ENCODE data around the gene ZNF473. TPM values are rescaled to one million over a fixed set of nuclear protein-coding genes. Genes with fewer than 3 reads are reported as not detected.

Gene ZNF473
- total RNA-seq, 1 experiment from 2014 or later: 10.0 TPM

DNA sequence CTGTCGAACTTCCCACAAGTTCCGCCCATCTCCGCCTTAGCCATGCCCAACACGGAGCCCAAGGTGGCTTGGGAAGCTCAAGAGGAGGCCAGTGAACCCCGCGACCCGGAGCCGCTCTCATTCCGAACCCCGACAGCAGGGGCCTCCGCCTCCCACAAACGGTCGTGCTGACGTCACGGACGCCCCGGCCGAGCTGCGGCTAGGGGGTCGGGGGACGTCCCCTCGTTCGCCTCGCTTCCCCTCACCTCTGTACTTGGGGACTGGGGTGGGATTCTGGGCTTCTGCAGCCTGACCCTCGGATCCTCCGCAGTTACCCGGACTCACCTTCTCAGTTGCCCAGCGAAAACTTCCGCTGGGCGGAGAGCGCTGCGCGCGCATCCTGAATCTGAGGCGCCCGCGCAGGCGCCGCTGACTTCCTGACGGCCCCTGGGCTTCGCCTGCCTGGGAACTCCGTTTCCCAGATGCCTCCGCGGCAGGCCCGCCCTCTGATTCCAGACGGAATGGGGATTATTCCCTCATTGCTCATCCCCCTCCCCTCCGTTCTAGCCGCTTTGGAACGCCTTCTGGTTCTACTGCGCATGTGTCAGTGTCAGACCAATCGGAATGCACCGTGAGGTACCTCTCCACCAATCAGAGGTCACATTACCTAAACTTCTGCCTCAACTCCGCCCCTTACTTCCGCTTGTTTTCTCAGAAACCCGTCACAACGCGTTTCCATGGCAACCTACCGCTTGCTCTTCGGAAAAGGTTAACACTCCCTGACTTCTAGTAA, 597 bp upstream of the ZNF473 start, which contains the start of gene VRK3 (continued):
- 0 out of 2 replicates have a peak, but pooled peaks have one; percentile 13 for TF ChIP-seq FOXP1 (CRISPR knock-in tag; IDR thresholded peaks at IDR 0.05; ENCODE audit: borderline replicate concordance)
- TF ChIP-seq NFYB (CRISPR knock-in tag; conservative IDR thresholded peaks at IDR 0.05; ENCODE audit: low read depth): peak; percentile 72
- TF ChIP-seq, protein P1, sequence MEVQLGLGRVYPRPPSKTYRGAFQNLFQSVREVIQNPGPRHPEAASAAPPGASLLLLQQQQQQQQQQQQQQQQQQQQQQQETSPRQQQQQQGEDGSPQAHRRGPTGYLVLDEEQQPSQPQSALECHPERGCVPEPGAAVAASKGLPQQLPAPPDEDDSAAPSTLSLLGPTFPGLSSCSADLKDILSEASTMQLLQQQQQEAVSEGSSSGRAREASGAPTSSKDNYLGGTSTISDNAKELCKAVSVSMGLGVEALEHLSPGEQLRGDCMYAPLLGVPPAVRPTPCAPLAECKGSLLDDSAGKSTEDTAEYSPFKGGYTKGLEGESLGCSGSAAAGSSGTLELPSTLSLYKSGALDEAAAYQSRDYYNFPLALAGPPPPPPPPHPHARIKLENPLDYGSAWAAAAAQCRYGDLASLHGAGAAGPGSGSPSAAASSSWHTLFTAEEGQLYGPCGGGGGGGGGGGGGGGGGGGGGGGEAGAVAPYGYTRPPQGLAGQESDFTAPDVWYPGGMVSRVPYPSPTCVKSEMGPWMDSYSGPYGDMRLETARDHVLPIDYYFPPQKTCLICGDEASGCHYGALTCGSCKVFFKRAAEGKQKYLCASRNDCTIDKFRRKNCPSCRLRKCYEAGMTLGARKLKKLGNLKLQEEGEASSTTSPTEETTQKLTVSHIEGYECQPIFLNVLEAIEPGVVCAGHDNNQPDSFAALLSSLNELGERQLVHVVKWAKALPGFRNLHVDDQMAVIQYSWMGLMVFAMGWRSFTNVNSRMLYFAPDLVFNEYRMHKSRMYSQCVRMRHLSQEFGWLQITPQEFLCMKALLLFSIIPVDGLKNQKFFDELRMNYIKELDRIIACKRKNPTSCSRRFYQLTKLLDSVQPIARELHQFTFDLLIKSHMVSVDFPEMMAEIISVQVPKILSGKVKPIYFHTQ (CRISPR knock-in tag; IDR thresholded peaks at IDR 0.05): no peak
- 0 out of 2 replicates have a peak, but pooled peaks have one; percentile 44 for TF ChIP-seq SP1 (CRISPR knock-in tag; conservative IDR thresholded peaks at IDR 0.05)

DNA sequence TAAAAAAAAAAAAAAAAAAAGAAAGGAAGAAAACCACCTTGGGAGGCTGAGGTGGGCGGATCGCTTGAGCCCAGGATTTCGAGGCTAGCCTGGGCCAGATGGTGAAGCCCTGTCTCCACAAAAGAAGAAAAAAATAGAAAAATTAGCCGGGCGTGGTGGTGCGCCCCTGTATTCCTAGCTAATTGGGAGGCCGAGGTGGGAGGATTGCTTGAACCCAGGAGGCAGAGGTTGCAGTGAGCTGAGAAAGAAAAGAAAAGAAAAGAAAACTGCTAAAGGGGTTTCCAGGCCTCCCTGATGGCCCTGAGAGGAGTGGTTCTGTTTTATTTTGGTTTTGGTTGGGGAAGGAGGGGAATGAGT, 723 bp downstream of the ZNF473 start:
- peaks cover 18% of the 10 kb centered on the region for H3K4me1 Mint-ChIP-seq
- H3K4me3 Mint-ChIP-seq: peak overlapping the region; percentile 95
- ChIA-PET POLR2A (no interaction called here), CTCF (no interaction called here)
- no peaks in the 10 kb centered on the region for H3K9me3 Mint-ChIP-seq
- H3K36me3 Mint-ChIP-seq: peaks cover 18% of the 10 kb centered on the region
- H3K27ac Mint-ChIP-seq: peak overlapping the region; percentile 10; the same call in 1 of the 2 replicates
- ATAC-seq (no peak), DNase-seq (ENCODE audit: low spot score) (no peak)
- peaks cover 3% of the 10 kb centered on the region; the same call in 1 of the 2 replicates for H3K27me3 Mint-ChIP-seq (ENCODE audit: low read depth)
- TF ChIP-seq, protein P2, sequence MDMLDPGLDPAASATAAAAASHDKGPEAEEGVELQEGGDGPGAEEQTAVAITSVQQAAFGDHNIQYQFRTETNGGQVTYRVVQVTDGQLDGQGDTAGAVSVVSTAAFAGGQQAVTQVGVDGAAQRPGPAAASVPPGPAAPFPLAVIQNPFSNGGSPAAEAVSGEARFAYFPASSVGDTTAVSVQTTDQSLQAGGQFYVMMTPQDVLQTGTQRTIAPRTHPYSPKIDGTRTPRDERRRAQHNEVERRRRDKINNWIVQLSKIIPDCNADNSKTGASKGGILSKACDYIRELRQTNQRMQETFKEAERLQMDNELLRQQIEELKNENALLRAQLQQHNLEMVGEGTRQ (CRISPR knock-in tag; IDR thresholded peaks at IDR 0.05): no peak
- no peak for TF ChIP-seq ETV6 (CRISPR knock-in tag; IDR thresholded peaks at IDR 0.05)
- TF ChIP-seq NR2C2 (CRISPR knock-in tag; IDR thresholded peaks at IDR 0.05): no peak
- TF ChIP-seq GTF2I (CRISPR knock-in tag; conservative IDR thresholded peaks at IDR 0.05): no peak
- TF ChIP-seq NFYB (CRISPR knock-in tag; conservative IDR thresholded peaks at IDR 0.05; ENCODE audit: low read depth): no peak
- TF ChIP-seq, protein P1 (CRISPR knock-in tag; IDR thresholded peaks at IDR 0.05): no peak
- TF ChIP-seq, protein P3, sequence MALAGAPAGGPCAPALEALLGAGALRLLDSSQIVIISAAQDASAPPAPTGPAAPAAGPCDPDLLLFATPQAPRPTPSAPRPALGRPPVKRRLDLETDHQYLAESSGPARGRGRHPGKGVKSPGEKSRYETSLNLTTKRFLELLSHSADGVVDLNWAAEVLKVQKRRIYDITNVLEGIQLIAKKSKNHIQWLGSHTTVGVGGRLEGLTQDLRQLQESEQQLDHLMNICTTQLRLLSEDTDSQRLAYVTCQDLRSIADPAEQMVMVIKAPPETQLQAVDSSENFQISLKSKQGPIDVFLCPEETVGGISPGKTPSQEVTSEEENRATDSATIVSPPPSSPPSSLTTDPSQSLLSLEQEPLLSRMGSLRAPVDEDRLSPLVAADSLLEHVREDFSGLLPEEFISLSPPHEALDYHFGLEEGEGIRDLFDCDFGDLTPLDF (CRISPR knock-in tag; IDR thresholded peaks at IDR 0.05): no peak
- TF ChIP-seq, protein P4, sequence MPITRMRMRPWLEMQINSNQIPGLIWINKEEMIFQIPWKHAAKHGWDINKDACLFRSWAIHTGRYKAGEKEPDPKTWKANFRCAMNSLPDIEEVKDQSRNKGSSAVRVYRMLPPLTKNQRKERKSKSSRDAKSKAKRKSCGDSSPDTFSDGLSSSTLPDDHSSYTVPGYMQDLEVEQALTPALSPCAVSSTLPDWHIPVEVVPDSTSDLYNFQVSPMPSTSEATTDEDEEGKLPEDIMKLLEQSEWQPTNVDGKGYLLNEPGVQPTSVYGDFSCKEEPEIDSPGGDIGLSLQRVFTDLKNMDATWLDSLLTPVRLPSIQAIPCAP (CRISPR knock-in tag; IDR thresholded peaks at IDR 0.05): no peak
- no peak for TF ChIP-seq ZNF232 (CRISPR knock-in tag; IDR thresholded peaks at IDR 0.05)
- TF ChIP-seq, protein P5, sequence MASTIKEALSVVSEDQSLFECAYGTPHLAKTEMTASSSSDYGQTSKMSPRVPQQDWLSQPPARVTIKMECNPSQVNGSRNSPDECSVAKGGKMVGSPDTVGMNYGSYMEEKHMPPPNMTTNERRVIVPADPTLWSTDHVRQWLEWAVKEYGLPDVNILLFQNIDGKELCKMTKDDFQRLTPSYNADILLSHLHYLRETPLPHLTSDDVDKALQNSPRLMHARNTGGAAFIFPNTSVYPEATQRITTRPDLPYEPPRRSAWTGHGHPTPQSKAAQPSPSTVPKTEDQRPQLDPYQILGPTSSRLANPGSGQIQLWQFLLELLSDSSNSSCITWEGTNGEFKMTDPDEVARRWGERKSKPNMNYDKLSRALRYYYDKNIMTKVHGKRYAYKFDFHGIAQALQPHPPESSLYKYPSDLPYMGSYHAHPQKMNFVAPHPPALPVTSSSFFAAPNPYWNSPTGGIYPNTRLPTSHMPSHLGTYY (CRISPR knock-in tag; IDR thresholded peaks at IDR 0.05): no peak
- TF ChIP-seq, protein P6, sequence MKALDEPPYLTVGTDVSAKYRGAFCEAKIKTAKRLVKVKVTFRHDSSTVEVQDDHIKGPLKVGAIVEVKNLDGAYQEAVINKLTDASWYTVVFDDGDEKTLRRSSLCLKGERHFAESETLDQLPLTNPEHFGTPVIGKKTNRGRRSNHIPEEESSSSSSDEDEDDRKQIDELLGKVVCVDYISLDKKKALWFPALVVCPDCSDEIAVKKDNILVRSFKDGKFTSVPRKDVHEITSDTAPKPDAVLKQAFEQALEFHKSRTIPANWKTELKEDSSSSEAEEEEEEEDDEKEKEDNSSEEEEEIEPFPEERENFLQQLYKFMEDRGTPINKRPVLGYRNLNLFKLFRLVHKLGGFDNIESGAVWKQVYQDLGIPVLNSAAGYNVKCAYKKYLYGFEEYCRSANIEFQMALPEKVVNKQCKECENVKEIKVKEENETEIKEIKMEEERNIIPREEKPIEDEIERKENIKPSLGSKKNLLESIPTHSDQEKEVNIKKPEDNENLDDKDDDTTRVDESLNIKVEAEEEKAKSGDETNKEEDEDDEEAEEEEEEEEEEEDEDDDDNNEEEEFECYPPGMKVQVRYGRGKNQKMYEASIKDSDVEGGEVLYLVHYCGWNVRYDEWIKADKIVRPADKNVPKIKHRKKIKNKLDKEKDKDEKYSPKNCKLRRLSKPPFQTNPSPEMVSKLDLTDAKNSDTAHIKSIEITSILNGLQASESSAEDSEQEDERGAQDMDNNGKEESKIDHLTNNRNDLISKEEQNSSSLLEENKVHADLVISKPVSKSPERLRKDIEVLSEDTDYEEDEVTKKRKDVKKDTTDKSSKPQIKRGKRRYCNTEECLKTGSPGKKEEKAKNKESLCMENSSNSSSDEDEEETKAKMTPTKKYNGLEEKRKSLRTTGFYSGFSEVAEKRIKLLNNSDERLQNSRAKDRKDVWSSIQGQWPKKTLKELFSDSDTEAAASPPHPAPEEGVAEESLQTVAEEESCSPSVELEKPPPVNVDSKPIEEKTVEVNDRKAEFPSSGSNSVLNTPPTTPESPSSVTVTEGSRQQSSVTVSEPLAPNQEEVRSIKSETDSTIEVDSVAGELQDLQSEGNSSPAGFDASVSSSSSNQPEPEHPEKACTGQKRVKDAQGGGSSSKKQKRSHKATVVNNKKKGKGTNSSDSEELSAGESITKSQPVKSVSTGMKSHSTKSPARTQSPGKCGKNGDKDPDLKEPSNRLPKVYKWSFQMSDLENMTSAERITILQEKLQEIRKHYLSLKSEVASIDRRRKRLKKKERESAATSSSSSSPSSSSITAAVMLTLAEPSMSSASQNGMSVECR (CRISPR knock-in tag; IDR thresholded peaks at IDR 0.05; ENCODE audit: borderline replicate concordance): no peak
- no peak for TF ChIP-seq TP53 (CRISPR knock-in tag; IDR thresholded peaks at IDR 0.05)
- no peak for TF ChIP-seq ELF4 (CRISPR knock-in tag; IDR thresholded peaks at IDR 0.05; ENCODE audit: low read depth)
- TF ChIP-seq, protein P7, sequence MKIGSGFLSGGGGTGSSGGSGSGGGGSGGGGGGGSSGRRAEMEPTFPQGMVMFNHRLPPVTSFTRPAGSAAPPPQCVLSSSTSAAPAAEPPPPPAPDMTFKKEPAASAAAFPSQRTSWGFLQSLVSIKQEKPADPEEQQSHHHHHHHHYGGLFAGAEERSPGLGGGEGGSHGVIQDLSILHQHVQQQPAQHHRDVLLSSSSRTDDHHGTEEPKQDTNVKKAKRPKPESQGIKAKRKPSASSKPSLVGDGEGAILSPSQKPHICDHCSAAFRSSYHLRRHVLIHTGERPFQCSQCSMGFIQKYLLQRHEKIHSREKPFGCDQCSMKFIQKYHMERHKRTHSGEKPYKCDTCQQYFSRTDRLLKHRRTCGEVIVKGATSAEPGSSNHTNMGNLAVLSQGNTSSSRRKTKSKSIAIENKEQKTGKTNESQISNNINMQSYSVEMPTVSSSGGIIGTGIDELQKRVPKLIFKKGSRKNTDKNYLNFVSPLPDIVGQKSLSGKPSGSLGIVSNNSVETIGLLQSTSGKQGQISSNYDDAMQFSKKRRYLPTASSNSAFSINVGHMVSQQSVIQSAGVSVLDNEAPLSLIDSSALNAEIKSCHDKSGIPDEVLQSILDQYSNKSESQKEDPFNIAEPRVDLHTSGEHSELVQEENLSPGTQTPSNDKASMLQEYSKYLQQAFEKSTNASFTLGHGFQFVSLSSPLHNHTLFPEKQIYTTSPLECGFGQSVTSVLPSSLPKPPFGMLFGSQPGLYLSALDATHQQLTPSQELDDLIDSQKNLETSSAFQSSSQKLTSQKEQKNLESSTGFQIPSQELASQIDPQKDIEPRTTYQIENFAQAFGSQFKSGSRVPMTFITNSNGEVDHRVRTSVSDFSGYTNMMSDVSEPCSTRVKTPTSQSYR (CRISPR knock-in tag; IDR thresholded peaks at IDR 0.05): no peak

Data from WTC11 (cell line).